WTC11 (cell line): Measurements from ENCODE around the gene RYR1. TPM values are rescaled to one million over a fixed set of nuclear protein-coding genes. Genes with fewer than 3 reads are reported as not detected.

ENCODE experiments used
- ATAC-seq: fragments of 200-7000 bp; cut with Tn5 transposase; 2 replicates; pipeline ENCODE4 v1.10.0; 2021; ENCODE audit warnings: mild to moderate bottlenecking, moderate library complexity
- CTCF ChIA-PET: fragments of 300-600 bp; sonication (Branson Sonifier 250); formaldehyde crosslinking; loops from one replicate; lab custom pipeline; 2021; ENCODE audit warnings: antibody characterized with exemption; lab: Charles Lee
- POLR2A ChIA-PET: fragments of 350-600 bp; sonication (Branson Sonifier 250); formaldehyde crosslinking; loops from one replicate; lab custom pipeline; 2021; ENCODE audit warnings: antibody characterized with exemption; lab: Charles Lee
- DNase-seq: peaks from one replicate; pipeline ENCODE4 v3.0.0; 2021; ENCODE audit warnings: low spot score
- H3K27ac Mint-ChIP-seq: 2 replicates; pipeline ENCODE4 v1.8.0; 2021; ENCODE audit warnings: mixed read lengths
- H3K27me3 Mint-ChIP-seq: 2 replicates; pipeline ENCODE4 v1.8.0; 2021; ENCODE audit warnings: low read depth, mild to moderate bottlenecking, moderate library complexity, mixed read lengths
- H3K36me3 Mint-ChIP-seq: 2 replicates; pipeline ENCODE4 v1.8.0; 2021; ENCODE audit warnings: mixed read lengths
- H3K4me1 Mint-ChIP-seq: 2 replicates; pipeline ENCODE4 v1.8.0; 2022; ENCODE audit warnings: mixed read lengths
- H3K4me3 Mint-ChIP-seq: 2 replicates; pipeline ENCODE4 v1.8.0; 2021; ENCODE audit warnings: mild to moderate bottlenecking, moderate library complexity, mixed read lengths
- H3K9me3 Mint-ChIP-seq: 2 replicates; pipeline ENCODE4 v1.8.0; 2021; ENCODE audit warnings: mixed read lengths
- CREB1 ChIP-seq: sonication (generic); formaldehyde crosslinking; IDR thresholded peaks from 2 replicates; pipeline ENCODE4 v1.8.0; 2023; ENCODE audit warnings: mild to moderate bottlenecking, missing genetic modification reagents
- FOXP1 ChIP-seq: sonication (generic); formaldehyde crosslinking; IDR thresholded peaks from 2 replicates; pipeline ENCODE4 v1.8.0; 2022; ENCODE audit warnings: missing genetic modification reagents, mild to moderate bottlenecking, moderate library complexity, borderline replicate concordance
- GRHL2 ChIP-seq: fragments of 250-450 bp; sonication (Bioruptor Pico); IDR thresholded peaks from 2 replicates; pipeline ENCODE4 v1.8.0; 2022; ENCODE audit warnings: mild to moderate bottlenecking, moderate library complexity; ENCODE audit not compliant: insufficient replicate concordance, severe bottlenecking
- JUN ChIP-seq: sonication (generic); formaldehyde crosslinking; IDR thresholded peaks from 2 replicates; pipeline ENCODE4 v1.8.0; 2023; ENCODE audit warnings: mild to moderate bottlenecking, missing genetic modification reagents
- MYBL2 ChIP-seq: sonication (generic); formaldehyde crosslinking; IDR thresholded peaks from 2 replicates; pipeline ENCODE4 v1.8.1; 2023; ENCODE audit warnings: mild to moderate bottlenecking, moderate library complexity, missing genetic modification reagents
- RELA ChIP-seq: sonication (generic); formaldehyde crosslinking; IDR thresholded peaks from 2 replicates; pipeline ENCODE4 v1.8.1; 2022; ENCODE audit warnings: missing genetic modification reagents, mild to moderate bottlenecking, borderline replicate concordance
- SOX15 ChIP-seq: fragments of 250-450 bp; sonication (Bioruptor Pico); IDR thresholded peaks from 2 replicates; pipeline ENCODE4 v1.9.0; 2021; ENCODE audit warnings: mild to moderate bottlenecking
- SP1 ChIP-seq: sonication (generic); formaldehyde crosslinking; conservative IDR thresholded peaks from 2 replicates; pipeline ENCODE4 v1.8.1; 2022; ENCODE audit warnings: missing genetic modification reagents
- TCF7 ChIP-seq: sonication (generic); formaldehyde crosslinking; IDR thresholded peaks from 2 replicates; pipeline ENCODE4 v1.8.0; 2022; ENCODE audit warnings: mild to moderate bottlenecking, low read depth, missing genetic modification reagents, moderate library complexity
- total RNA-seq: library from RNA; stranded (reverse); gene quantifications from 3 replicates; pipeline ENCODE4 v1.2.3, GENCODE V29; 2021
- TF ChIP-seq, protein P1 (sequence below): sonication (generic); formaldehyde crosslinking; IDR thresholded peaks from 2 replicates; pipeline ENCODE4 v1.8.0; 2022; ENCODE audit warnings: missing genetic modification reagents
- TF ChIP-seq, protein P2 (sequence below): sonication (generic); formaldehyde crosslinking; conservative IDR thresholded peaks from 2 replicates; pipeline ENCODE4 v1.8.1; 2022; ENCODE audit warnings: mild to moderate bottlenecking, missing genetic modification reagents
- TF ChIP-seq, protein P3 (sequence below): fragments of 250-450 bp; sonication (Bioruptor Pico); IDR thresholded peaks from 2 replicates; pipeline ENCODE4 v1.9.0; 2021; ENCODE audit warnings: mild to moderate bottlenecking
- TF ChIP-seq, protein P4 (sequence below): sonication (generic); formaldehyde crosslinking; IDR thresholded peaks from 2 replicates; pipeline ENCODE4 v1.8.0; 2022; ENCODE audit warnings: mild to moderate bottlenecking, missing genetic modification reagents
- TF ChIP-seq, protein P5 (sequence below): fragments of 250-450 bp; sonication (Bioruptor Pico); conservative IDR thresholded peaks from 2 replicates; pipeline ENCODE4 v1.9.0; 2021; ENCODE audit warnings: mild to moderate bottlenecking
- TF ChIP-seq, protein P6 (sequence below): sonication (generic); formaldehyde crosslinking; IDR thresholded peaks from 2 replicates; pipeline ENCODE4 v1.8.0; 2023; ENCODE audit warnings: missing genetic modification reagents
- TF ChIP-seq, protein P7 (sequence below): sonication (generic); formaldehyde crosslinking; IDR thresholded peaks from 2 replicates; pipeline ENCODE4 v1.8.1; 2023; ENCODE audit warnings: mild to moderate bottlenecking, missing genetic modification reagents
- TF ChIP-seq, protein P8 (sequence below): sonication (generic); formaldehyde crosslinking; IDR thresholded peaks from 2 replicates; pipeline ENCODE4 v1.8.1; 2023; ENCODE audit warnings: mild to moderate bottlenecking, missing genetic modification reagents, moderate library complexity
- TF ChIP-seq, protein P9 (sequence below): fragments of 250-450 bp; sonication (Bioruptor Pico); IDR thresholded peaks from 2 replicates; pipeline ENCODE4 v2.1.2; 2022; ENCODE audit warnings: mild to moderate bottlenecking, moderate library complexity

The RYR1 gene
- total RNA-seq, 1 experiment from 2014 or later = 24.2 TPM

DNA sequence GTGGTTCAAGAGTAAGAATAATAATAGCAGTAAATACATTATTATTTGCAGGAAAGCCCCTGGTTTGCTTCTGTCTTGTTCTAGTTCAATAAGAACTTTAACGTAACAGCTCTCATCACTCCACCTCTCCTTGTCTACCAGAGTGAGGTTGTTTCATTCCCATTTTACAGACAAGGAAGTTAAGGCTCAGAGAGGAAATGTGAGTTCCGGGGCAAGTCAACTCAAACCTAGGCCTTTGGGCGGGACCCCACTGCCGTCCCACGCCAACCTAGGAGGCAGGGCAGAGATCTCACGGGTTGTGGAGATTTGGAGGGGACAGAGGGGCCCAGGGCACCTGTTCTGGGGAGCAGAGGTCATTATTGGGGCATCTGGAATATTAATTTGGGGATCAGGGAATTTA is 182.8 kb downstream of the RYR1 start:
- ATAC-seq (no peak), DNase-seq (no peak)
- ChIA-PET POLR2A (interaction anchor here (0.6 kb wide), 1 partner anchor 1394 kb away, joined by 3 read pairs; no protein-coding TSS in a partner anchor), CTCF (interaction anchor here (1.3 kb wide), 2 partner anchors 20 to 100 kb away, joined by 3 to 5 read pairs; no protein-coding TSS in a partner anchor)
- TF ChIP-seq SOX15 (CRISPR knock-in tag) = no peak
- TF ChIP-seq, protein P1, sequence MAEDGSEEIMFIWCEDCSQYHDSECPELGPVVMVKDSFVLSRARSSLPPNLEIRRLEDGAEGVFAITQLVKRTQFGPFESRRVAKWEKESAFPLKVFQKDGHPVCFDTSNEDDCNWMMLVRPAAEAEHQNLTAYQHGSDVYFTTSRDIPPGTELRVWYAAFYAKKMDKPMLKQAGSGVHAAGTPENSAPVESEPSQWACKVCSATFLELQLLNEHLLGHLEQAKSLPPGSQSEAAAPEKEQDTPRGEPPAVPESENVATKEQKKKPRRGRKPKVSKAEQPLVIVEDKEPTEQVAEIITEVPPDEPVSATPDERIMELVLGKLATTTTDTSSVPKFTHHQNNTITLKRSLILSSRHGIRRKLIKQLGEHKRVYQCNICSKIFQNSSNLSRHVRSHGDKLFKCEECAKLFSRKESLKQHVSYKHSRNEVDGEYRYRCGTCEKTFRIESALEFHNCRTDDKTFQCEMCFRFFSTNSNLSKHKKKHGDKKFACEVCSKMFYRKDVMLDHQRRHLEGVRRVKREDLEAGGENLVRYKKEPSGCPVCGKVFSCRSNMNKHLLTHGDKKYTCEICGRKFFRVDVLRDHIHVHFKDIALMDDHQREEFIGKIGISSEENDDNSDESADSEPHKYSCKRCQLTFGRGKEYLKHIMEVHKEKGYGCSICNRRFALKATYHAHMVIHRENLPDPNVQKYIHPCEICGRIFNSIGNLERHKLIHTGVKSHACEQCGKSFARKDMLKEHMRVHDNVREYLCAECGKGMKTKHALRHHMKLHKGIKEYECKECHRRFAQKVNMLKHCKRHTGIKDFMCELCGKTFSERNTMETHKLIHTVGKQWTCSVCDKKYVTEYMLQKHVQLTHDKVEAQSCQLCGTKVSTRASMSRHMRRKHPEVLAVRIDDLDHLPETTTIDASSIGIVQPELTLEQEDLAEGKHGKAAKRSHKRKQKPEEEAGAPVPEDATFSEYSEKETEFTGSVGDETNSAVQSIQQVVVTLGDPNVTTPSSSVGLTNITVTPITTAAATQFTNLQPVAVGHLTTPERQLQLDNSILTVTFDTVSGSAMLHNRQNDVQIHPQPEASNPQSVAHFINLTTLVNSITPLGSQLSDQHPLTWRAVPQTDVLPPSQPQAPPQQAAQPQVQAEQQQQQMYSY (CRISPR knock-in tag) = no peak
- TF ChIP-seq, protein P2, sequence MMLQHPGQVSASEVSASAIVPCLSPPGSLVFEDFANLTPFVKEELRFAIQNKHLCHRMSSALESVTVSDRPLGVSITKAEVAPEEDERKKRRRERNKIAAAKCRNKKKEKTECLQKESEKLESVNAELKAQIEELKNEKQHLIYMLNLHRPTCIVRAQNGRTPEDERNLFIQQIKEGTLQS (CRISPR knock-in tag) = no peak
- TF ChIP-seq RELA (CRISPR knock-in tag) = no peak
- TF ChIP-seq MYBL2 (CRISPR knock-in tag) = no peak
- no peak for TF ChIP-seq GRHL2
- TF ChIP-seq, protein P3, sequence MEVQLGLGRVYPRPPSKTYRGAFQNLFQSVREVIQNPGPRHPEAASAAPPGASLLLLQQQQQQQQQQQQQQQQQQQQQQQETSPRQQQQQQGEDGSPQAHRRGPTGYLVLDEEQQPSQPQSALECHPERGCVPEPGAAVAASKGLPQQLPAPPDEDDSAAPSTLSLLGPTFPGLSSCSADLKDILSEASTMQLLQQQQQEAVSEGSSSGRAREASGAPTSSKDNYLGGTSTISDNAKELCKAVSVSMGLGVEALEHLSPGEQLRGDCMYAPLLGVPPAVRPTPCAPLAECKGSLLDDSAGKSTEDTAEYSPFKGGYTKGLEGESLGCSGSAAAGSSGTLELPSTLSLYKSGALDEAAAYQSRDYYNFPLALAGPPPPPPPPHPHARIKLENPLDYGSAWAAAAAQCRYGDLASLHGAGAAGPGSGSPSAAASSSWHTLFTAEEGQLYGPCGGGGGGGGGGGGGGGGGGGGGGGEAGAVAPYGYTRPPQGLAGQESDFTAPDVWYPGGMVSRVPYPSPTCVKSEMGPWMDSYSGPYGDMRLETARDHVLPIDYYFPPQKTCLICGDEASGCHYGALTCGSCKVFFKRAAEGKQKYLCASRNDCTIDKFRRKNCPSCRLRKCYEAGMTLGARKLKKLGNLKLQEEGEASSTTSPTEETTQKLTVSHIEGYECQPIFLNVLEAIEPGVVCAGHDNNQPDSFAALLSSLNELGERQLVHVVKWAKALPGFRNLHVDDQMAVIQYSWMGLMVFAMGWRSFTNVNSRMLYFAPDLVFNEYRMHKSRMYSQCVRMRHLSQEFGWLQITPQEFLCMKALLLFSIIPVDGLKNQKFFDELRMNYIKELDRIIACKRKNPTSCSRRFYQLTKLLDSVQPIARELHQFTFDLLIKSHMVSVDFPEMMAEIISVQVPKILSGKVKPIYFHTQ = no peak
- Mint-ChIP-seq H3K36me3 (peaks cover 13% of the 10 kb centered on the region), H3K4me1 (peaks cover 27% of the 10 kb centered on the region), H3K27me3 (no peaks in the 10 kb centered on the region; the same call in 1 of the 2 replicates), H3K27ac (no peak overlapping the region), H3K9me3 (no peaks in the 10 kb centered on the region), H3K4me3 (no peak overlapping the region; the same call in 1 of the 2 replicates)

DNA sequence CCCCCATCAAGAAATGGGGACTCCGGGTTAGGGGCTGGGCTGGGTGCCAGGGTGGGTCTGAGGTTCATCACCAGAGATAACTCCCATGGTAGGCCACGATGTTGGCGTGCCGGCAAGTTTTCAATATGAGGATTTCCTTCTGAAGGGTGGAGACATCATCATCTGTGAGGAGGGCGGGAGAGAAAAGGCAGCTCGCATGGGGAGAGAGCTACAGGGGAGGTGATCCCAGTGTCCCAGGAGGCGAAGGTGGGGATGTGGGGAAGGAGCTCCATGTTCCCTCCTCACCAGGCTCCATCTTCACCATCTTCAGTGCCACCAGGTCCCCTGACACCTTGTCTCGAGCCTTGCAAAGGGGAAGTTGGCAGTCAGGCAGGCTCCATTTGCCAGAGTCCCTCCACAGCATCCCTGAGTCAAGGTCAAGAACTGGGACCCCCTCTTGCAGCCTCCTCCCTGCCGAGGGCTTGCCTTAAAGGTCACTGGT is 183.8 kb downstream of the RYR1 start:
- peaks cover 36% of the 10 kb centered on the region for H3K4me1 Mint-ChIP-seq
- H3K36me3 Mint-ChIP-seq = peaks cover 23% of the 10 kb centered on the region
- CTCF ChIA-PET = interaction anchor here (1.3 to 2.4 kb wide), 3 partner anchors 21 to 313 kb away, joined by 3 to 32 read pairs (median 8); partner anchors contain the start of genes FAM98C, MRPS12 and SARS2
- H3K9me3 Mint-ChIP-seq = no peaks in the 10 kb centered on the region
- H3K27ac Mint-ChIP-seq = no peak overlapping the region
- DNase-seq (no peak), ATAC-seq (no peak)
- POLR2A ChIA-PET = interaction anchor here (2.6 kb wide), 1 partner anchor 21 kb away, joined by 28 read pairs; no protein-coding TSS in a partner anchor
- no peak overlapping the region; the same call in 1 of the 2 replicates for H3K4me3 Mint-ChIP-seq
- no peaks in the 10 kb centered on the region; the same call in 1 of the 2 replicates for H3K27me3 Mint-ChIP-seq
- TF ChIP-seq, protein P4, sequence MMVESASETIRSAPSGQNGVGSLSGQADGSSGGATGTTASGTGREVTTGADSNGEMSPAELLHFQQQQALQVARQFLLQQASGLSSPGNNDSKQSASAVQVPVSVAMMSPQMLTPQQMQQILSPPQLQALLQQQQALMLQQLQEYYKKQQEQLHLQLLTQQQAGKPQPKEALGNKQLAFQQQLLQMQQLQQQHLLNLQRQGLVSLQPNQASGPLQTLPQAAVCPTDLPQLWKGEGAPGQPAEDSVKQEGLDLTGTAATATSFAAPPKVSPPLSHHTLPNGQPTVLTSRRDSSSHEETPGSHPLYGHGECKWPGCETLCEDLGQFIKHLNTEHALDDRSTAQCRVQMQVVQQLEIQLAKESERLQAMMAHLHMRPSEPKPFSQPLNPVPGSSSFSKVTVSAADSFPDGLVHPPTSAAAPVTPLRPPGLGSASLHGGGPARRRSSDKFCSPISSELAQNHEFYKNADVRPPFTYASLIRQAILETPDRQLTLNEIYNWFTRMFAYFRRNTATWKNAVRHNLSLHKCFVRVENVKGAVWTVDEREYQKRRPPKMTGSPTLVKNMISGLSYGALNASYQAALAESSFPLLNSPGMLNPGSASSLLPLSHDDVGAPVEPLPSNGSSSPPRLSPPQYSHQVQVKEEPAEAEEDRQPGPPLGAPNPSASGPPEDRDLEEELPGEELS = no peak
- TF ChIP-seq, protein P5, sequence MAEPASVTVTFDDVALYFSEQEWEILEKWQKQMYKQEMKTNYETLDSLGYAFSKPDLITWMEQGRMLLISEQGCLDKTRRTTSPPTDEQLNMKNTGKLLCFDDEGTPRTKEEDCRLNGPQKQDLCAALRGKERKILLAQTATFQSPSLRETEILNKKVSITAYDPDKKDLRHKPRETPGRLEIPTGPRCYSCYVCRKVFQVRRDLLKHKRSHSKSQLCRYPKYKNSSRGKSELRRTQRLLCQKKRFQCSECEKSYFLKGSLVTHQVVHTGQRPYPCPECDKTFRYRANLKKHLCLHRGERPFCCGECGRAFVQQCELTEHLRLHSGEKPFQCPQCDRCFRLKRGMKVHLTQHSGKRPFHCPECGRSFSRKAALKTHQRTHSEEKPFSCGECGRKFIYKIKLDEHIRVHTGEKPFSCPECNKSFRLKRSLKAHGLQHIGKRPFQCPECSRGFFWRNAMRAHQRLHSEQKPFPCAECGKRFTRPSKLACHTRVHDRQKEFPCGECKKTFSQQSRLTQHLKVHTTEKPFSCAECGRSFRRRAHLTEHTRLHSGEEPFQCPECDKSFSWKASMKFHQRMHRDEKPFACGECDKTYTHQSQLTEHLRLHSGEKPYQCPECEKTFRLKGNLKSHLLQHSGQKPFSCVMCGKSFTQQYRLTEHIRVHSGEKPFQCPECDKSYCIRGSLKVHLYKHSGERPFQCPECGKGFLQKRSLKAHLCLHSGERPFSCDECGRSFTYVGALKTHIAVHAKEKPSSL (CRISPR knock-in tag) = no peak
- TF ChIP-seq, protein P6, sequence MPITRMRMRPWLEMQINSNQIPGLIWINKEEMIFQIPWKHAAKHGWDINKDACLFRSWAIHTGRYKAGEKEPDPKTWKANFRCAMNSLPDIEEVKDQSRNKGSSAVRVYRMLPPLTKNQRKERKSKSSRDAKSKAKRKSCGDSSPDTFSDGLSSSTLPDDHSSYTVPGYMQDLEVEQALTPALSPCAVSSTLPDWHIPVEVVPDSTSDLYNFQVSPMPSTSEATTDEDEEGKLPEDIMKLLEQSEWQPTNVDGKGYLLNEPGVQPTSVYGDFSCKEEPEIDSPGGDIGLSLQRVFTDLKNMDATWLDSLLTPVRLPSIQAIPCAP = no peak
- TF ChIP-seq, protein P7, sequence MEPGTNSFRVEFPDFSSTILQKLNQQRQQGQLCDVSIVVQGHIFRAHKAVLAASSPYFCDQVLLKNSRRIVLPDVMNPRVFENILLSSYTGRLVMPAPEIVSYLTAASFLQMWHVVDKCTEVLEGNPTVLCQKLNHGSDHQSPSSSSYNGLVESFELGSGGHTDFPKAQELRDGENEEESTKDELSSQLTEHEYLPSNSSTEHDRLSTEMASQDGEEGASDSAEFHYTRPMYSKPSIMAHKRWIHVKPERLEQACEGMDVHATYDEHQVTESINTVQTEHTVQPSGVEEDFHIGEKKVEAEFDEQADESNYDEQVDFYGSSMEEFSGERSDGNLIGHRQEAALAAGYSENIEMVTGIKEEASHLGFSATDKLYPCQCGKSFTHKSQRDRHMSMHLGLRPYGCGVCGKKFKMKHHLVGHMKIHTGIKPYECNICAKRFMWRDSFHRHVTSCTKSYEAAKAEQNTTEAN (CRISPR knock-in tag) = no peak
- no peak for TF ChIP-seq SP1 (CRISPR knock-in tag)
- no peak for TF ChIP-seq FOXP1
- no peak for TF ChIP-seq JUN (CRISPR knock-in tag)
- TF ChIP-seq CREB1 (CRISPR knock-in tag) = no peak
- no peak for TF ChIP-seq TCF7 (CRISPR knock-in tag)
- TF ChIP-seq, protein P8, sequence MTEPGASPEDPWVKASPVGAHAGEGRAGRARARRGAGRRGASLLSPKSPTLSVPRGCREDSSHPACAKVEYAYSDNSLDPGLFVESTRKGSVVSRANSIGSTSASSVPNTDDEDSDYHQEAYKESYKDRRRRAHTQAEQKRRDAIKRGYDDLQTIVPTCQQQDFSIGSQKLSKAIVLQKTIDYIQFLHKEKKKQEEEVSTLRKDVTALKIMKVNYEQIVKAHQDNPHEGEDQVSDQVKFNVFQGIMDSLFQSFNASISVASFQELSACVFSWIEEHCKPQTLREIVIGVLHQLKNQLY = no peak
- TF ChIP-seq, protein P9, sequence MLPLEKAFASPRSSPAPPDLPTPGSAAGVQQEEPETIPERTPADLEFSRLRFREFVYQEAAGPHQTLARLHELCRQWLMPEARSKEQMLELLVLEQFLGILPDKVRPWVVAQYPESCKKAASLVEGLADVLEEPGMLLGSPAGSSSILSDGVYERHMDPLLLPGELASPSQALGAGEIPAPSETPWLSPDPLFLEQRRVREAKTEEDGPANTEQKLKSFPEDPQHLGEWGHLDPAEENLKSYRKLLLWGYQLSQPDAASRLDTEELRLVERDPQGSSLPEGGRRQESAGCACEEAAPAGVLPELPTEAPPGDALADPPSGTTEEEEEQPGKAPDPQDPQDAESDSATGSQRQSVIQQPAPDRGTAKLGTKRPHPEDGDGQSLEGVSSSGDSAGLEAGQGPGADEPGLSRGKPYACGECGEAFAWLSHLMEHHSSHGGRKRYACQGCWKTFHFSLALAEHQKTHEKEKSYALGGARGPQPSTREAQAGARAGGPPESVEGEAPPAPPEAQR (CRISPR knock-in tag) = no peak
